Suprapubic skin (tissue), 4 donors: Measurements from ENCODE around the gene CERS4.

Source experiments
- EP300 ChIP-seq: sonication (generic); formaldehyde crosslinking; IDR thresholded peaks from one replicate; pipeline ENCODE4 v1.6.1; 2017; ENCODE audit warnings: antibody characterized with exemption
- POLR2A ChIP-seq, 2 donors: fragments of 450-650 bp; IDR thresholded peaks; one replicate each; pipeline ENCODE4 v1.6.1; 2017; ENCODE audit warnings: antibody characterized with exemption in 2 of 2, mild to moderate bottlenecking in 2 of 2, moderate library complexity in 2 of 2
- POLR2AphosphoS5 ChIP-seq, 3 donors: sonication (generic); formaldehyde crosslinking; IDR thresholded peaks; one replicate each; pipeline ENCODE4 v1.6.1; 2017; ENCODE audit warnings: antibody characterized with exemption in 3 of 3
- TF ChIP-seq, protein P1 (sequence below), 2 donors: fragments of 200-600 bp in 1 of 2; fragments of 450-650 bp in 1 of 2; sonication (generic) in 1 of 2; IDR thresholded peaks; one replicate each; pipeline ENCODE4 v1.5.1; 2016 to 2019; ENCODE audit warnings: antibody characterized with exemption in 2 of 2, mild to moderate bottlenecking in 1 of 2, moderate library complexity in 1 of 2

DNA sequence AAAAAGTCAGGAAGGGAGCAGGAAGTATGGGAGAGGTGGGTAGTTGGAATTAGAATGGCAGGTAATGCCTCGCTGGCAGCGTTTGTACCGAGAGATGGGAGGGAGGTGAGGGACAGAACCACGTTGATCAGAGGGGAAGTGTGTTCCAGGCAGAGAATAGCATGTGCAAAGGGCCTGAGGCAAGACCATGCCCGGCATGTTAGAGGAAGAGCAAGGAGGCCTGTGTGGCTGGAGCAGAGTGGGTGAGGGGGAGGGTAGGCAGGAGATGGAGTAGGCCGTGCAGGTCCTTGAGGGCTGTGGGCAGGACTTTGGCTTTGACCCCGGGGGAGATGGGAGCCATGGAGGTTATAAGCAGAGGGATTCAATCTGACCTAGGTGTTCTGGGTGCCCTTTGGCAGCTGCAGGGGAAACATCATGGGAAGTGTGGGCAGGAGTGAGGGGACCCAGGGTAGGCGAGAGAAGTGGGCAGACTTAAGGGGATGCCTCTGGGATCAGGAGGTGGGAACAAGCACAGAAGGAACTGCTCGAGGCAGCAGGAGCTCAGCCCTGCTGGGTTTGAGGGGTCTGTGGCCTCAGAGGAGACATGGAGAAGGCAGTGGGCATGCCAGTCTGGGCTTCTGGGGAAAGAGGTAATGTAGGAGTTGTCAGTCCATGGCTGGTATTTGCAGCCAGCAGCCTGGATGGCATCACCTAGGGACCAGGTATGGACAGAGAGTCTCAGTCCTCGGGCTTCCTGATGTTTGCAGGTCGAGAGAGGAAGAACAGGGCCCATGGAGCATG lies 50.2 kb downstream of the CERS4 start:
- TF ChIP-seq POLR2A (IDR thresholded peaks at IDR 0.05) (no peak), EP300 (no peak), POLR2AphosphoS5 (IDR thresholded peaks at IDR 0.05) (no peak)
- TF ChIP-seq, protein P1, sequence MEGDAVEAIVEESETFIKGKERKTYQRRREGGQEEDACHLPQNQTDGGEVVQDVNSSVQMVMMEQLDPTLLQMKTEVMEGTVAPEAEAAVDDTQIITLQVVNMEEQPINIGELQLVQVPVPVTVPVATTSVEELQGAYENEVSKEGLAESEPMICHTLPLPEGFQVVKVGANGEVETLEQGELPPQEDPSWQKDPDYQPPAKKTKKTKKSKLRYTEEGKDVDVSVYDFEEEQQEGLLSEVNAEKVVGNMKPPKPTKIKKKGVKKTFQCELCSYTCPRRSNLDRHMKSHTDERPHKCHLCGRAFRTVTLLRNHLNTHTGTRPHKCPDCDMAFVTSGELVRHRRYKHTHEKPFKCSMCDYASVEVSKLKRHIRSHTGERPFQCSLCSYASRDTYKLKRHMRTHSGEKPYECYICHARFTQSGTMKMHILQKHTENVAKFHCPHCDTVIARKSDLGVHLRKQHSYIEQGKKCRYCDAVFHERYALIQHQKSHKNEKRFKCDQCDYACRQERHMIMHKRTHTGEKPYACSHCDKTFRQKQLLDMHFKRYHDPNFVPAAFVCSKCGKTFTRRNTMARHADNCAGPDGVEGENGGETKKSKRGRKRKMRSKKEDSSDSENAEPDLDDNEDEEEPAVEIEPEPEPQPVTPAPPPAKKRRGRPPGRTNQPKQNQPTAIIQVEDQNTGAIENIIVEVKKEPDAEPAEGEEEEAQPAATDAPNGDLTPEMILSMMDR (IDR thresholded peaks at IDR 0.05) = no peak
